SK-N-MC (cell line): ENCODE data around the gene SAMMSON.

Source experiments
- DNase-seq: peaks from one replicate; pipeline ENCODE4 v3.0.0-alpha.2; 2011; ENCODE audit warnings: low read depth, low spot score
- H3K27ac ChIP-seq: fragments of 200-600 bp; sonication (generic); 2 replicates; pipeline ENCODE4 v1.5.1; 2016; ENCODE audit warnings: mixed run types
- H3K36me3 ChIP-seq: fragments of 200-600 bp; sonication (generic); 2 replicates; pipeline ENCODE4 v1.6.1; 2017; ENCODE audit warnings: antibody characterized with exemption, low read length, mixed read lengths; ENCODE audit not compliant: insufficient read depth
- H3K4me3 ChIP-seq: fragments of 200-600 bp; sonication (generic); 2 replicates; pipeline ENCODE4 v1.5.1; 2016
- H3K9ac ChIP-seq: fragments of 200-600 bp; sonication (generic); 2 replicates; pipeline ENCODE4 v1.8.0; 2017; ENCODE audit warnings: mixed run types, mixed read lengths; ENCODE audit not compliant: insufficient read length
- H3K9me3 ChIP-seq: fragments of 200-600 bp; sonication (generic); 2 replicates; pipeline ENCODE4 v1.6.1; 2017; ENCODE audit warnings: low read depth, mild to moderate bottlenecking, antibody characterized with exemption, low read length, moderate library complexity, mixed read lengths
- EZH2 ChIP-seq: fragments of 200-600 bp; sonication (generic); IDR thresholded peaks from one replicate; pipeline ENCODE4 v1.6.1; 2017; ENCODE audit warnings: antibody characterized with exemption
- FOXP2 ChIP-seq: optimal IDR thresholded peaks from 2 replicates; pipeline ENCODE3; 2011; ENCODE audit warnings: mild to moderate bottlenecking, moderate library complexity; ENCODE audit not compliant: insufficient read depth; ENCODE audit errors: extremely low read length, control extremely low read depth
- POLR2AphosphoS5 ChIP-seq: IDR thresholded peaks from 2 replicates; pipeline ENCODE4 v1.6.1; 2012; ENCODE audit warnings: mild to moderate bottlenecking, low read depth, low read length, borderline replicate concordance

SAMMSON gene

GRCh38 chr3:69983546-69984265 is 15.8 kb upstream of the SAMMSON start:
- Histone ChIP-seq H3K9me3 (no peaks in the 10 kb centered on the region), H3K4me3 (no peak overlapping the region), H3K36me3 (no peaks in the 10 kb centered on the region), H3K9ac (no peak overlapping the region), H3K27ac (no peak overlapping the region)
- no peak for DNase-seq
- TF ChIP-seq POLR2AphosphoS5 (no peak), FOXP2 (no peak), EZH2 (no peak)

- H3K9me3 ChIP-seq: no peaks in the 10 kb centered on the region
- TF ChIP-seq POLR2AphosphoS5: no peak
- no peak for TF ChIP-seq EZH2
- no peak for TF ChIP-seq FOXP2
- H3K36me3 ChIP-seq: no peaks in the 10 kb centered on the region
- H3K4me3 ChIP-seq: no peak overlapping the region
- H3K9ac ChIP-seq: no peak overlapping the region
- no peak overlapping the region for H3K27ac ChIP-seq
- DNase-seq: no peak
Observed at GRCh38 chr3:69985266-69985665, 14.3 kb upstream of the SAMMSON start.

- H3K9me3 ChIP-seq: no peaks in the 10 kb centered on the region
- H3K36me3 ChIP-seq: no peaks in the 10 kb centered on the region
- no peak overlapping the region for H3K27ac ChIP-seq
- no peak overlapping the region for H3K9ac ChIP-seq
- no peak for DNase-seq
- H3K4me3 ChIP-seq: no peak overlapping the region
- no peak for TF ChIP-seq EZH2
- no peak for TF ChIP-seq POLR2AphosphoS5
- TF ChIP-seq FOXP2: no peak
Observed at GRCh38 chr3:69986419-69986818, 13.1 kb upstream of the SAMMSON start.

GRCh38 chr3:69987833-69988232 is 11.7 kb upstream of the SAMMSON start:
- Histone ChIP-seq H3K9ac (no peak overlapping the region), H3K9me3 (no peaks in the 10 kb centered on the region), H3K36me3 (no peaks in the 10 kb centered on the region), H3K27ac (no peak overlapping the region), H3K4me3 (no peak overlapping the region)
- DNase-seq: no peak
- TF ChIP-seq EZH2 (no peak), FOXP2 (no peak), POLR2AphosphoS5 (no peak)

- Histone ChIP-seq H3K9me3 (no peaks in the 10 kb centered on the region), H3K9ac (no peak overlapping the region), H3K27ac (no peak overlapping the region), H3K4me3 (no peak overlapping the region), H3K36me3 (no peaks in the 10 kb centered on the region)
- DNase-seq: no peak
- TF ChIP-seq POLR2AphosphoS5: no peak
- TF ChIP-seq EZH2: no peak
- no peak for TF ChIP-seq FOXP2
Observed at GRCh38 chr3:69993757-69994156, 5.8 kb upstream of the SAMMSON start.

GRCh38 chr3:69994919-69995318 is 4.6 kb upstream of the SAMMSON start:
- no peak overlapping the region for H3K27ac ChIP-seq
- TF ChIP-seq POLR2AphosphoS5 (no peak), FOXP2 (no peak)
- DNase-seq: no peak

GRCh38 chr3:69997631-69998307 is 1.8 kb upstream of the SAMMSON start:
- H3K27ac ChIP-seq: peak overlapping the region; percentile 91
- peak; percentile 55 for DNase-seq
- TF ChIP-seq POLR2AphosphoS5: no peak
- no peak for TF ChIP-seq EZH2
- TF ChIP-seq FOXP2: no peak
- no peaks in the 10 kb centered on the region for H3K9me3 ChIP-seq
- peak overlapping the region; percentile 55 for H3K4me3 ChIP-seq
- no peaks in the 10 kb centered on the region for H3K36me3 ChIP-seq
- H3K9ac ChIP-seq: no peak overlapping the region

More at GRCh38 chr3:69994919-69995318, 4.6 kb upstream of the SAMMSON start:
- no peak overlapping the region for H3K9ac ChIP-seq
- no peaks in the 10 kb centered on the region for H3K9me3 ChIP-seq
- H3K4me3 ChIP-seq: no peak overlapping the region
- H3K36me3 ChIP-seq: no peaks in the 10 kb centered on the region

- no peak for TF ChIP-seq EZH2
- no peak for TF ChIP-seq POLR2AphosphoS5
- no peak for TF ChIP-seq FOXP2
- Histone ChIP-seq H3K27ac (peak overlapping the region; percentile 91), H3K9me3 (no peaks in the 10 kb centered on the region), H3K9ac (peak overlapping the region; percentile 45), H3K36me3 (no peaks in the 10 kb centered on the region), H3K4me3 (peak overlapping the region; percentile 55)
- no peak for DNase-seq
Observed at GRCh38 chr3:69998759-69999139, 784 bp upstream of the SAMMSON start.

- no peak for TF ChIP-seq EZH2
- TF ChIP-seq FOXP2: no peak
- no peak for TF ChIP-seq POLR2AphosphoS5
- H3K9ac ChIP-seq: no peak overlapping the region
- H3K36me3 ChIP-seq: no peaks in the 10 kb centered on the region
- H3K9me3 ChIP-seq: no peaks in the 10 kb centered on the region
- no peak overlapping the region for H3K27ac ChIP-seq
- H3K4me3 ChIP-seq: no peak overlapping the region
- DNase-seq: no peak
Observed at GRCh38 chr3:70000028-70000410, 486 bp downstream of the SAMMSON start.
